MG63 (cell line): ENCODE results near the gene GLI3. TPM values are rescaled to one million over a fixed set of nuclear protein-coding genes. Genes with fewer than 3 reads are reported as not detected.

Source experiments
- DNase-seq: peaks from one replicate; pipeline ENCODE4 v3.0.0-alpha.2; 2020
- H3K27me3 ChIP-seq: fragments of 250-450 bp; sonication (Bioruptor Pico); 2 replicates; pipeline ENCODE4 v1.5.1; 2020; ENCODE audit warnings: mild to moderate bottlenecking, moderate library complexity
- H3K36me3 ChIP-seq: fragments of 250-450 bp; sonication (Bioruptor Pico); 2 replicates; pipeline ENCODE4 v1.5.1; 2020; ENCODE audit warnings: mild to moderate bottlenecking, moderate library complexity
- H3K4me3 ChIP-seq: fragments of 250-450 bp; sonication (Bioruptor Pico); 2 replicates; pipeline ENCODE4 v1.5.1; 2020; ENCODE audit warnings: mild to moderate bottlenecking, moderate library complexity
- H3K9me3 ChIP-seq: fragments of 250-450 bp; sonication (Bioruptor Pico); 2 replicates; pipeline ENCODE4 v1.5.1; 2020; ENCODE audit warnings: mild to moderate bottlenecking, moderate library complexity
- total RNA-seq: library from RNA; depleted of rRNA; stranded (reverse); fragments of >200 nt; shearing (Covaris generic); gene quantifications from 2 replicates; pipeline ENCODE4 v1.2.3, GENCODE V29; 2014; ENCODE audit warnings: low replicate concordance

GLI3 gene
- total RNA-seq, 1 experiment from 2014 or later = 0.59 TPM

- no peak overlapping the region for H3K4me3 ChIP-seq
- DNase-seq = no peak
- no peaks in the 10 kb centered on the region for H3K36me3 ChIP-seq
- H3K9me3 ChIP-seq = no peaks in the 10 kb centered on the region
- no peaks in the 10 kb centered on the region for H3K27me3 ChIP-seq
These were observed 119.8 kb downstream of the GLI3 start for GRCh38 chr7:42117201-42117600.

GRCh38 chr7:42115795-42116194 is 121.2 kb downstream of the GLI3 start:
- Histone ChIP-seq H3K4me3 (no peak overlapping the region), H3K36me3 (no peaks in the 10 kb centered on the region), H3K27me3 (no peaks in the 10 kb centered on the region), H3K9me3 (no peaks in the 10 kb centered on the region)
- no peak for DNase-seq

- Histone ChIP-seq H3K36me3 (no peaks in the 10 kb centered on the region), H3K27me3 (no peaks in the 10 kb centered on the region), H3K4me3 (no peak overlapping the region), H3K9me3 (no peaks in the 10 kb centered on the region)
- DNase-seq = no peak
These were observed 126.7 kb downstream of the GLI3 start for GRCh38 chr7:42110333-42110732.

- no peak for DNase-seq
- Histone ChIP-seq H3K27me3 (no peaks in the 10 kb centered on the region), H3K9me3 (no peaks in the 10 kb centered on the region), H3K4me3 (no peak overlapping the region), H3K36me3 (no peaks in the 10 kb centered on the region)
These were observed 128.0 kb downstream of the GLI3 start for GRCh38 chr7:42108803-42109528.

- Histone ChIP-seq H3K36me3 (no peaks in the 10 kb centered on the region), H3K27me3 (no peaks in the 10 kb centered on the region), H3K4me3 (no peak overlapping the region), H3K9me3 (no peaks in the 10 kb centered on the region)
- DNase-seq = peak; percentile 28
These were observed 129.3 kb downstream of the GLI3 start for GRCh38 chr7:42107484-42108240.

- Histone ChIP-seq H3K9me3 (no peaks in the 10 kb centered on the region), H3K36me3 (no peaks in the 10 kb centered on the region), H3K27me3 (no peaks in the 10 kb centered on the region), H3K4me3 (no peak overlapping the region)
- DNase-seq = no peak
These were observed 130.4 kb downstream of the GLI3 start for GRCh38 chr7:42106562-42106961.

- H3K4me3 ChIP-seq = no peak overlapping the region
- no peak for DNase-seq
- H3K9me3 ChIP-seq = no peaks in the 10 kb centered on the region
- no peaks in the 10 kb centered on the region for H3K36me3 ChIP-seq
- H3K27me3 ChIP-seq = no peaks in the 10 kb centered on the region
These were observed 131.3 kb downstream of the GLI3 start for GRCh38 chr7:42105554-42106358.

- Histone ChIP-seq H3K9me3 (no peaks in the 10 kb centered on the region), H3K36me3 (no peaks in the 10 kb centered on the region), H3K4me3 (no peak overlapping the region), H3K27me3 (no peaks in the 10 kb centered on the region)
- DNase-seq = no peak
These were observed 132.3 kb downstream of the GLI3 start for GRCh38 chr7:42104694-42105093.

GRCh38 chr7:42104231-42104630 is 132.8 kb downstream of the GLI3 start:
- Histone ChIP-seq H3K4me3 (no peak overlapping the region), H3K27me3 (no peaks in the 10 kb centered on the region), H3K9me3 (no peaks in the 10 kb centered on the region), H3K36me3 (no peaks in the 10 kb centered on the region)
- no peak for DNase-seq

- no peak for DNase-seq
- Histone ChIP-seq H3K36me3 (no peaks in the 10 kb centered on the region), H3K9me3 (no peaks in the 10 kb centered on the region), H3K27me3 (no peaks in the 10 kb centered on the region), H3K4me3 (no peak overlapping the region)
These were observed 133.6 kb downstream of the GLI3 start for GRCh38 chr7:42103456-42103855.

GRCh38 chr7:42103020-42103419 is 134.0 kb downstream of the GLI3 start:
- DNase-seq = no peak
- Histone ChIP-seq H3K27me3 (no peaks in the 10 kb centered on the region), H3K36me3 (no peaks in the 10 kb centered on the region), H3K4me3 (no peak overlapping the region), H3K9me3 (no peaks in the 10 kb centered on the region)

GRCh38 chr7:42102301-42102700 is 134.7 kb downstream of the GLI3 start:
- H3K36me3 ChIP-seq = no peaks in the 10 kb centered on the region
- no peak for DNase-seq
- H3K9me3 ChIP-seq = no peaks in the 10 kb centered on the region
- no peak overlapping the region for H3K4me3 ChIP-seq
- H3K27me3 ChIP-seq = no peaks in the 10 kb centered on the region

GRCh38 chr7:42100156-42100508 is 136.9 kb downstream of the GLI3 start:
- DNase-seq = no peak
- H3K4me3 ChIP-seq = no peak overlapping the region
- no peaks in the 10 kb centered on the region for H3K27me3 ChIP-seq
- H3K9me3 ChIP-seq = no peaks in the 10 kb centered on the region
- no peaks in the 10 kb centered on the region for H3K36me3 ChIP-seq

GRCh38 chr7:42099470-42100155 is 137.4 kb downstream of the GLI3 start:
- H3K36me3 ChIP-seq = no peaks in the 10 kb centered on the region
- no peaks in the 10 kb centered on the region for H3K27me3 ChIP-seq
- no peak overlapping the region for H3K4me3 ChIP-seq
- no peaks in the 10 kb centered on the region for H3K9me3 ChIP-seq
- DNase-seq = no peak

GRCh38 chr7:42099066-42099465 is 137.9 kb downstream of the GLI3 start:
- no peak for DNase-seq
- no peaks in the 10 kb centered on the region for H3K9me3 ChIP-seq
- H3K36me3 ChIP-seq = no peaks in the 10 kb centered on the region
- H3K27me3 ChIP-seq = no peaks in the 10 kb centered on the region
- no peak overlapping the region for H3K4me3 ChIP-seq

- H3K36me3 ChIP-seq = no peaks in the 10 kb centered on the region
- no peaks in the 10 kb centered on the region for H3K27me3 ChIP-seq
- no peak overlapping the region for H3K4me3 ChIP-seq
- H3K9me3 ChIP-seq = no peaks in the 10 kb centered on the region
- peak; percentile 20 for DNase-seq
These were observed 139.3 kb downstream of the GLI3 start for GRCh38 chr7:42097752-42098151.
